Glutamatergic neuron (in vitro differentiated cells): ENCODE data around the gene PFN3. TPM values are rescaled to one million over a fixed set of nuclear protein-coding genes. Genes with fewer than 3 reads are reported as not detected.

Source experiments
- DNase-seq: peaks from one replicate; pipeline ENCODE4 v3.0.0; 2022
- H3K27ac Mint-ChIP-seq: one replicate; pipeline ENCODE4 v1.8.0; 2020; ENCODE audit warnings: mild to moderate bottlenecking, mixed read lengths, inconsistent platforms; ENCODE audit not compliant: unreplicated experiment
- H3K27me3 Mint-ChIP-seq: one replicate; pipeline ENCODE4 v1.8.0; 2020; ENCODE audit warnings: mild to moderate bottlenecking, moderate library complexity, mixed read lengths, inconsistent platforms; ENCODE audit not compliant: unreplicated experiment
- H3K36me3 Mint-ChIP-seq: one replicate; pipeline ENCODE4 v1.8.0; 2020; ENCODE audit warnings: mild to moderate bottlenecking, mixed read lengths, inconsistent platforms; ENCODE audit not compliant: unreplicated experiment
- H3K4me1 Mint-ChIP-seq: one replicate; pipeline ENCODE4 v1.8.0; 2020; ENCODE audit warnings: mild to moderate bottlenecking, low read depth, mixed read lengths, inconsistent platforms; ENCODE audit not compliant: unreplicated experiment
- H3K4me3 Mint-ChIP-seq: one replicate; pipeline ENCODE4 v1.8.0; 2020; ENCODE audit warnings: mild to moderate bottlenecking, mixed read lengths, inconsistent platforms; ENCODE audit not compliant: unreplicated experiment
- H3K9me3 Mint-ChIP-seq: one replicate; pipeline ENCODE4 v1.8.0; 2020; ENCODE audit warnings: mild to moderate bottlenecking, moderate library complexity, mixed read lengths, inconsistent platforms; ENCODE audit not compliant: unreplicated experiment
- total RNA-seq: library from RNA; stranded (reverse); fragmentation: NEBNext Ultra II Directional; extraction: Animal tissue kit (Norgen Biotek cat#: 25700); gene quantifications from one replicate; pipeline ENCODE4 v1.2.1, GENCODE V29; 2021; ENCODE audit not compliant: unreplicated experiment
- TF ChIP-seq, protein P1 (sequence below): fragments of 200-600 bp; sonication (generic); IDR thresholded peaks from one replicate; pipeline ENCODE4 v1.5.0; 2021; ENCODE audit not compliant: partially characterized antibody, unreplicated experiment

PFN3 gene
- total RNA-seq, 1 donor from 2014 or later: not detected

DNA sequence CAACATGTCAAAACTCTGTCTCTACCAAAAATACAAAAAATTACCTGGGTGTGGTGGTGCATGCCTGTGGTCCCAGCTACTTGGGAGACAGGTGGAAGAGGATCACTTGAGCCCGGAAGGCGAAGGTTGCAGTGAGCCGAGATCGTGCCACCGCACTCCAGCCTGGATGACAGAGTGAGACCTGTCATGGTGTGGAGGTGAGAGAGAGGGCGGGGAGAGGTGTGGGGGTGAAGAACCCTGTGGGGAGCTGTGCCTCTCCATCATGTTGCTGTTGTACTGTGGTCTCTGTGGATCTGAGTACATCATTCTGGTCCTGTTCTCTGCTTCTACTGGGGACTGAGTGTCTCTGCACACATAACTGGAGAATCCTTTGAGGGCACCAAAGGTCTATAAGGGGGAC lies 27.6 kb downstream of the PFN3 start:
- Mint-ChIP-seq H3K27ac (no peak overlapping the region), H3K4me3 (no peak overlapping the region), H3K9me3 (peaks cover 4% of the 10 kb centered on the region)

GRCh38 chr5:177372034-177372896 lies 28.2 kb downstream of the PFN3 start:
- Mint-ChIP-seq H3K36me3 (no peaks in the 10 kb centered on the region), H3K4me1 (peaks cover 9% of the 10 kb centered on the region), H3K4me3 (no peak overlapping the region), H3K27ac (no peak overlapping the region), H3K27me3 (peaks cover 6% of the 10 kb centered on the region), H3K9me3 (peaks cover 4% of the 10 kb centered on the region)
- no peak for DNase-seq
- TF ChIP-seq, protein P1, sequence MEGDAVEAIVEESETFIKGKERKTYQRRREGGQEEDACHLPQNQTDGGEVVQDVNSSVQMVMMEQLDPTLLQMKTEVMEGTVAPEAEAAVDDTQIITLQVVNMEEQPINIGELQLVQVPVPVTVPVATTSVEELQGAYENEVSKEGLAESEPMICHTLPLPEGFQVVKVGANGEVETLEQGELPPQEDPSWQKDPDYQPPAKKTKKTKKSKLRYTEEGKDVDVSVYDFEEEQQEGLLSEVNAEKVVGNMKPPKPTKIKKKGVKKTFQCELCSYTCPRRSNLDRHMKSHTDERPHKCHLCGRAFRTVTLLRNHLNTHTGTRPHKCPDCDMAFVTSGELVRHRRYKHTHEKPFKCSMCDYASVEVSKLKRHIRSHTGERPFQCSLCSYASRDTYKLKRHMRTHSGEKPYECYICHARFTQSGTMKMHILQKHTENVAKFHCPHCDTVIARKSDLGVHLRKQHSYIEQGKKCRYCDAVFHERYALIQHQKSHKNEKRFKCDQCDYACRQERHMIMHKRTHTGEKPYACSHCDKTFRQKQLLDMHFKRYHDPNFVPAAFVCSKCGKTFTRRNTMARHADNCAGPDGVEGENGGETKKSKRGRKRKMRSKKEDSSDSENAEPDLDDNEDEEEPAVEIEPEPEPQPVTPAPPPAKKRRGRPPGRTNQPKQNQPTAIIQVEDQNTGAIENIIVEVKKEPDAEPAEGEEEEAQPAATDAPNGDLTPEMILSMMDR: no peak

More for the DNA sequence above, 27.6 kb downstream of the PFN3 start:
- Mint-ChIP-seq H3K36me3 (no peaks in the 10 kb centered on the region), H3K4me1 (peaks cover 9% of the 10 kb centered on the region), H3K27me3 (peaks cover 6% of the 10 kb centered on the region)
- DNase-seq: no peak
- TF ChIP-seq, protein P1: no peak

- Mint-ChIP-seq H3K9me3 (peaks cover 4% of the 10 kb centered on the region), H3K27me3 (peaks cover 8% of the 10 kb centered on the region), H3K36me3 (no peaks in the 10 kb centered on the region), H3K27ac (no peak overlapping the region), H3K4me3 (peak overlapping the region; percentile 78), H3K4me1 (peaks cover 11% of the 10 kb centered on the region)
- no peak for DNase-seq
- TF ChIP-seq, protein P1: no peak
Observed at GRCh38 chr5:177371120-177372033, 29.1 kb downstream of the PFN3 start.

- Mint-ChIP-seq H3K27ac (no peak overlapping the region), H3K4me1 (peaks cover 16% of the 10 kb centered on the region), H3K27me3 (peaks cover 11% of the 10 kb centered on the region), H3K9me3 (peaks cover 5% of the 10 kb centered on the region), H3K36me3 (no peaks in the 10 kb centered on the region), H3K4me3 (peak overlapping the region; percentile 30)
- TF ChIP-seq, protein P1: peak; percentile 51
- DNase-seq: peak; percentile 89
Observed at GRCh38 chr5:177370488-177371119, 29.9 kb downstream of the PFN3 start.
